ENCODE measurements around the gene CEMP1.

CEMP1 gene

DNA sequence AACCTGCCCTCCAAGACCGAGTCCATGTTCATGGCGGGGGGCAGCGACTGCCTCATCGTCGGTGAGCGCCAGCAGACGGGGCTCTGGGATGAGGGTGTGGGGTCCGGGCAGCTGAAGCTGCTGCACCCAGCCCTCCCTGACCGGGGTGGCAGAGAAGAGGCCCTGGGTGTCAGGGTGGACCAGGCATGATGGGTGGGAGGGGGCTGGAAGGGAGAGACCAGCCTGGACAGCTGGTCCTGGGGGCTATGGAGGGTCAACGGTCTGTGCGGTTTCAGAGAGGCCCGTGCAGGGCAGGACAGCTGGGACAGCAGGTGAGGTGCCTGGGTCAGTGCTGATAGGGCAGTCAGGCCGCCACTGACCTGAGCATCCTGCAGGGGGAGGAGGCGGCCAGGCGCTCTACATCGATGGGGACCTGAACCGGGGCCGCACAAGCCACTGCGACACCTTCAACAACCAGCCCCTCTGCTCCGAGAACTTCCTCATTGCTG lies 30.7 kb downstream of the CEMP1 start:
- DNase-seq: no peak

DNA sequence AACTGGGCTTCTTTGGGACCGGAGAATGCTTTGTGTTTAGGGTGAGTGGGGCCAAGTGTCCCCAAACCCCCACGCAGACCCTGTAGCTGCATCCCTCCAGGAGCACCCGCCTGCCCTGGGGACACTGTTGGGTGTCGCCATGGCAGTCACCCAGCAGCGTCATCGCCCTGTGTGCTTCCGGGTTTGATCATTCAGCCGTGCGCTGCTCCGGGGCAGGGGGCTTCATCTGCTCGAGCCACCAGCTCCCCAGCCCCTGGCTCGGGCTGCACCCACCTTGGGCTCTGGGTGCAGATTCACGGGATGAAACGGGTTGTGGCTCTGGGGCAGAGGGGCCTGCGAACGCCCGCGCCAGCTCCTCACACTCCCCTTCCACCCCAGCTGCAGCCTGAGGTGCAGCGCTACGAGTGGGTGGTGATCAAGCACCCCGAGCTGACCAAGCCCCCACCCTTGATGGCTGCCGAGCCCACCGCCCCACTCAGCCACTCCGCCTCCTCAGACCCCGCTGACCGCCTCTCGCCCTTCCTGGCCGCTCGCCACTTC lies 31.2 kb downstream of the CEMP1 start:
- DNase-seq: no peak

DNA sequence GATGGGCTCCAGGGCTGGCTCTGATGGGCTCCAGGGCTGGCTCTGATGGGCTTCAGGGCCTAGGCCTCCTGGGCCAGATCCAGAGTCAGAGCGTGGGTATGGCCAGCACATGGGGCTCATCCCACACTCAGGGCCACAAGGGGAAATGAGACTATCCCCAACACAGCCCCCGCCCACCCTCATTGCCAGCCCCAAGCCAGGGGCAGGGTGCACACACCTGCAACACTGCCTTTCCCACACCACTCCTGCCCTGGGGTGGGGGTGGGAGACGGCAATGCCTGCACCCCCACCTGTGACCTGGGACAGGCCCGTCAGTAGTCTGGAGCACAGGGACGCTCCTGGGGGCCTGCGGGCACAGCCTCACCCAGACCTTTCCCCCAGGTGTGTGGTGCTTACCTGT lies 31.8 kb downstream of the CEMP1 start:
- DNase-seq: no peak

DNA sequence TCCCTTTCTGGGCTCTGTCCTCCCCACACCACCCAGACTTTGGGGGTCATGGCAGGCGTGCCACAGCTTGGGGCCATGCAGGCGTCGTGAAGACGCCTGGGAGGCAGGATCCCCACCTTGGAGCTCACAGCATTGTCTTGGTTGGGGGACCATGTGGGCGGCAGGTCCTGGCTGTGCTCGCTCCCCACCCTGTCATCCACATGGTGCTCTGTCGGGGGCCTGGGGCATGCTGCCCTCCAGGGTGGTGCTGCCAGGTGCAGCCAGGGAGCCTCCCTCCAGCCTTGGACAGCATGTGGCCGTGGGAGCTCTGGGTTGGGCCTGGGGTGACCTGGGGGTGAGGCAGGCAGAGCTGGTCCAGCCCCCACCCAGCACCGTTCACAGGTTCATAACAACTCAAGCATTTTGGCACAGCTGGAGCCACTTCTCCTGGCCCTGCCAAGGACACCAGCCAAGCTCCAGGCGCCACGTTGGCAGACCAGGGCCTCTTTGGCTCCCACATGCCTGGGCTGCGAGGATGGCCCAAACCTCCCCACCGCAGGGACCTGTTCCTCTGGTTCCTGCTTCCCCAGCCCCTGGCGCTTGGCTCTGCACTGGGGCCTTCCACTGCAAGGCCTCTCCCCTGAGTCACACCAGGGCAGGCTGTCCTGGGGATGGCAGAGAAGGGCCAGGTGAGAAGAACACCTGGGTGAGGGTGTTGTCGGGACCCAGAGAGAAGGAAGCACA lies 32.5 kb downstream of the CEMP1 start:
- DNase-seq: no peak

DNA sequence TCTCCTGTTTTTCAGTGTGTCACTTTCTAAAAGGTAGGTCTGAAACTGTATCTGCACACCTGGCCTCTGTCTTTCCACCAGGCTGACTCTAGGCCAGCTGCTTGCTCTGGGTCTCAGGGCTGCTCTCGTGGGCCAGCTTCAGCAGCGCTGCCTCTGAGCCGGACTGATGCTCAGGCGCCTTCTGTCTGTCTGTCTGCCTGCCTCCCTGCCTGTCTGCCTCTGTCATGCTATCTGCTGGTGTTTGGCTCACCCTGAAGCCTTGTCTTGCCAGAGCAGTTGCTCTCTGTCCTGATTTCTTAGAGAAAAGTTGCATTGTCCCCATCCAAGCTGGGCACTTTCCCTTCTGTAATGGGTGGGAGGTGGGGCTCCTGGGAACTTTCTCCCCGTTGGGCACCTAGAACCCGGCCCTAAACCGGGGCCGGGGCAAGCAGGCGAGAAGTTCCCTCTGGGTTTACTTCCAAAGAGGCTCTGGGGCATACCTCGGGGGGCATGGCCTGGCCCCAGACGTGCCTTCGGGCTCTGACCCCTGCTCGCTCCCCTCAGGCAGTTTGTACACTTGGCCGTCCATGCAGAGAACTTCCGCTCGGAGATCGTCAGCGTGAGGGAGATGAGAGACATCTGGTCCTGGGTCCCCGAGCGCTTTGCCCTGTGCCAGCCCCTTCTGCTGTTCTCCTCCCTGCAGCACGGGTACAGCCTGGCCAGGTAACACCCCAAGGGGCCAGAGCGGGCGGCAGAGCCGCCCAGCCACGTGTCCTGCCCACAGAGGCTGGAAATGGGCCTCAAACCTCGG lies 33.3 kb downstream of the CEMP1 start:
- DNase-seq: no peak

DNA sequence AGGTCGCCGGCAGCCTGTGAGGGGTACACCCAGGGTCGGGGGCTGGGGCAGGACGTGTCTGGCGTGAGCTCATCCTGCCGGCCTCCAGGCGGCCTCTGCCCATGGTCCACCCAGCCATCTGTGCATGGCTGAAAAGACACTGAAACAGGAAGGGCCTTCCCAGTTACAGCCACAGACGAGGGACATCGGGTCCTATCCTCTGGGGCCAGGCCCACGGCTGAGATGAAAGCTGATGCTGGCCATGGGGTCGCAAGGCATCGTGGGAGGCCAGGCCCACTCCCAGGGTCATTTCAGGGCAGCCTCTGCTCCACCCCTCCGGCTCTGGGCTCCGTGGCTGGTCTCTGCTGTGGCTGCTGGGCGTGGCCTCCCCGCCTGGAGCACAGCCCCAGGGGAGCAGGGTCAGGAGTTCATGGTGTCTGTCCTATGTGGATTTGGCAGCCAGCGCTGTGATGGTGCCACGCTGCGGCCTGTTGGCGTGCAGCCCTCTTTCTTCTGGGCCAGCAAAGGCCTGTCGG lies 34.0 kb downstream of the CEMP1 start:
- DNase-seq: no peak

DNA sequence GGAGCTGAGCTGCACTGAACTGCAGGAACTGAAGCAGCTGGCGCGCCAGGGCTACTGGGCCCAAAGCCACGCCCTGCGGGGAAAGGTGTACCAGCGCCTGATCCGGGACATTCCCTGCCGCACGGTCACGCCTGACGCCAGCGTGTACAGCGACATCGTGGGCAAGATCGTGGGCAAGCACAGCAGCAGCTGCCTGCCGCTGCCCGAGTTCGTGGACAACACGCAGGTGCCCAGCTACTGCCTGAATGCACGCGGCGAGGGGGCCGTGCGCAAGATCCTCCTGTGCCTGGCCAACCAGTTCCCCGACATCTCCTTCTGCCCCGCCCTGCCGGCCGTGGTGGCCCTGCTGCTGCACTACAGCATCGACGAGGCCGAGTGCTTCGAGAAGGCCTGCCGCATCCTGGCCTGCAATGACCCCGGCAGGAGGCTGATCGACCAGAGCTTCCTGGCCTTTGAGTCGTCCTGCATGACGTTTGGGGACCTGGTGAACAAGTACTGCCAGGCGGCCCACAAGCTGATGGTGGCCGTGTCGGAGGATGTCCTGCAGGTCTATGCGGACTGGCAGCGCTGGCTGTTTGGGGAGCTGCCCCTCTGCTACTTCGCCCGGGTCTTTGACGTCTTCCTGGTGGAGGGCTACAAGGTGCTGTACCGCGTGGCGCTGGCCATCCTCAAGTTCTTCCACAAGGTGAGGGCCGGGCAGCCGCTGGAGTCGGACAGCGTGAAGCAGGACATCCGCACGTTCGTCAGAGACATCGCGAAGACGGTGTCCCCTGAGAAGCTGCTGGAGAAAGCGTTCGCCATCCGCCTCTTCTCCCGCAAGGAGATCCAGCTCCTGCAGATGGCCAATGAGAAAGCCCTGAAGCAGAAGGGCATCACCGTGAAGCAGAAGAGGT lies 34.7 kb downstream of the CEMP1 start:
- DNase-seq: no peak

DNA sequence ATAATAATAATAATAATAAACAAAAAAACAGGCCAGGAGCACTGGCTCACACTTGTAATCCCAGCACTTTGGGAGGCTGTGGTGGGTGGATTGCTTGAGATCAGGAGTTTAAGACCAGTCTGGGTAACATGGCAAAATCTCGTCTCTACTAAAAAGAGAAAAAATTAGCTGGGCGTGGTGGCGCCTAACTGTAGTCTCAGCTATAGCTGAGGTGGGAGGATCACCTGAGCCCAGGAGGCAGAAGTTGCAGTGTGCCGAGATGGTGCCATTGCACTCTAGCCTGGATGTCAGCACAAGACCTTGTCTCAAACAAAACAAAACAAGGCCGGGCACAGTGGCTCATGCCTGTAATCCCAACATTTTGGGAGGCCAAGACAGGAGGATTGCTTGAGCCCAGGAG lies 36.2 kb downstream of the CEMP1 start:
- no peak for DNase-seq

DNA sequence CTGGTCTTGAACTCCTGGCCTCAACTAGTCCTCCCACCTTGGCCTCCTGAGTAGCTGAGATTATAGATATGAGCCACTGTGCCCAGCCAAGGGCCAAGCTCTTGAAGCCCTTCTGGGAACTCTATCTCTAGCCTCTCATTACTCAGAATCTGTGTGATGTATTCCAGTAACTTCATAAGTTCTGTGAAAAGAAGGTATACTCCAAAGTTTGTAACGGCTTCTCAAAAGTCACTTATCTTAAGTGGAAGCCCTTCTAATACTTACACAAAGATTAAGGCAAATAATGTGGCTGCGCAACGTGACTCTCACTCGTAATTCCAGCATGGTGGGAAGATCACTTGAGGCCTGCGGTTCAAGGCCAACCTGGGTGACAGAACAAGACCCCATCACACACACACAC lies 36.6 kb downstream of the CEMP1 start:
- no peak for DNase-seq

DNA sequence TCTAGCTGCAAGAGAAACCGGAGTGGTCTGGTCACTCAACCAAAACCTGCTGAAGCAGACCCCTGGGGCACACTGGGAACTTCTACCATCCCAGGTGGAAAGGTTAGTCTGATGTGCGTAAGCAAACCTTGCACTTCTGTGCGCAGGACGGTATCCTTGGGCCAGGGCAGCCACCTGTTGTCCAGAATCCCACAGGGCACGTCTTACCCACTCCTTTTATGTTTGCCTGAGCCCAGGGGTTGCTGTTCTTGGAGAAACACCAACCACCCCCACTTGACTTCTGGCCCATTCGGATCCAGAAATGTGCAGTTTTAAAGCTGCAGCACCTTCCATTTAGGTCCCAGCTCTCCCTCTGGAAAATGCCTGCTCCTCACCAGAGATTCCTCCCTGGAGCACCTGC lies 37.6 kb downstream of the CEMP1 start:
- DNase-seq: no peak

DNA sequence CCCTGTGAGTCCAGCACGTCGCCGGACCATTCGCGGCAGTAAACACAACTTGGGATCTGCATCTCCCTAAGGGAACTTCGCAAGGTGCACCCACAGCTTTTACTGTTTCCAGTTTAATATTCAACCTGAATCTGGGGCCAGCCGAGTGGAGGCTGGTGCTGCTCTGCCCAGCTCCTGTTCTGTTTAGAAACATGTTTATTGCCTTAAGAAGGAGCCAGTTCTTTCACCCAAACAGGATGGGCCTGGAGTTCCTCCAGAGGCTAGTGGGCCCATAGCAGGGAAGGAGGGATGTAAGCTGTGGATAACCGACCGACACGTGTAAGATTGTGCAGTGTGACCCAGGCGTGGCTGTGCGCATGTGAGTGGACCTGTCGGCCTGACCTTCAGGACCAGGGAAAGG lies 38.9 kb downstream of the CEMP1 start:
- no peak for DNase-seq

DNA sequence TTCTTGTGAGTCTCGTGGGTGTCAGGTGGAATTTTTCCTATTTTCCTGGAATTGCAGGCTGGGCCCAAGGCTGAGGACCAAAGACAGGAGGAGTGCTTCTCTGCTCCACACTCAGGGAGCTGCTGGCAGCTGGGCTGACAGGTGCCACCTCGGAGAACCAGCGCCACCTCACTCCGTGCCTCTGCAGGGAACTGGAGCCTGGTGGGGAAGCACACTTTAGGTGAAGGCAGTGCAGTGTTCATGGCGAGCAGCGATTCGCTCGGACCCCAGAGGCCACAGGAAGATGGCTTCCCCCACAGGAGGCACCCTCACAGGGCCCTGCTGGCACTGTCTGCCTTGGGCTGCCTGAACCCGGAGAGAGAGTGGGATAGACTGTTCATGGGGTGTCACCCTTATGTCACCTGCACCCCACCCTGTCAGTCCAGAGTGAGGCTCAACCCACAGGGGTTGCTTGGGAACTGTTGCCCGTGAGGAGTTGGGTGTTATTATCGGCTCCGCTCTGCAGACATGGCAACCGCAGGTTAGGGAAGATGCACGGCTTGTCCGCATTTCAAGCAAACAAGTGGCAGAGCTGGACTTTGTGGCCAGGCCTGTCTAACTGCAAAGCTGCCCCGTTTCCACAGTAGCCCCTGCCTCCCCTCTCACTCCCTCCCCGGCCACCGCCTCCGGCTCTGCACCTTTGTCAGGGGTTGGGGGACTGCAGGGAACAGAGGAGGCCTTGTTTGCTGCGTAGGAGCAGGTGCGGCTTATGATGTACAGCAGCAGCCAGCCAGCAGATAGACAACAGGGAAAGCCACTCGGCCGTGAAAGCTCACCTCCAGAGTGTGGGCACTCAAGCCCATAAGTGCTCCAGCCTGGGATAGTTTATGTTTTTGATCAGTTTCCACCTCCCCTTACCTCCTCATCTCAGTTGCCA lies 40.8 kb downstream of the CEMP1 start:
- DNase-seq: no peak

DNA sequence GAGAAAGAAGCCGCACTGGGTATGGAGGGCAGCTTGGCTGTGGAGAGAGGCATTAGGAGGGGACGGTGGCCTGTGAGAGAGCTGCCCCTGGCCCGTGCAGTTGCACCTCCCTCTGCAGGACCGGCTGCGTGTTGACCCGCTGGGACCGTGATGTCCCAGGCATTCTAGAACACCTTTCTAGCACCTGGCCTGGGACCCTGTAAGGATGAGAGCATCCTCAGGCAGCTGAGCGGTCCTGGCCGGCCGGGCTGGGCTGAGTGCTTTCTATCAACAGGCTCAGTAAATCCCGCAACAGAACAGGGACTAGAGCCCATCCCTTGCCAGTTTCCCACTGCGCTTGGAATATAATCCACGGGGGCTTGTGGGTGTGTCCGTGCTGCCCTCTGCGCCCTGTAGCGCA lies 41.6 kb downstream of the CEMP1 start:
- no peak for DNase-seq

DNA sequence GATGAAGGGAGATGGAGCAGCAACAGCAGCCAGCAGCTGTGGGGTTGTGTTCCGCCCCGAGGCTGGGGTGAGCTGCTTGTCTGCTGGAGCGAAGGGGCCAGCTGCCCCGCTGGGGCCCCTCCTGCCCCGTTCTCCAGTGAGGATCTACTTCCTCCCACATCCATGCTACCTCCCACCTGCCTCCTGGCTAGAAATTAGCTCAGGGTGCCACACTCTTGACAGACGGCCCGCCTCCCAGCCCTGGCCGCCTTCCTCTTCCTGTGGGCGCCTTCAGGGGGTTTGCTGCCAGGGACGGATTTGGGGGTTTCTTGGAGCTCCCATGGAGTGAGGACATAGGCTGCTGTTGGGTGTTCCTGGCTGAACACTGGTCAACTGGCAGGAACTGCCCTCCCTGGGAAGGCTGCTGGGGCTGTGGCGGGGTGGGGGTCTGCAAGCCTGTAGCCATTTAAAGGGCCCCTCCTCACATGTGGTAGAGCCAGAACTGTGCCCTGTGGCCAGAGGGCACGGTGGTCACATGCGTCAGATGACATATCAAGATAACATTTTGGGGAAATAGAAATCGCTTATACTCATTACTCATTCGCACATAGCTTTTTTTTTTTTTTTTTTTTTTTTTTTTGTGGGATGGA lies 43.2 kb downstream of the CEMP1 start:
- DNase-seq: peak; percentile 76

DNA sequence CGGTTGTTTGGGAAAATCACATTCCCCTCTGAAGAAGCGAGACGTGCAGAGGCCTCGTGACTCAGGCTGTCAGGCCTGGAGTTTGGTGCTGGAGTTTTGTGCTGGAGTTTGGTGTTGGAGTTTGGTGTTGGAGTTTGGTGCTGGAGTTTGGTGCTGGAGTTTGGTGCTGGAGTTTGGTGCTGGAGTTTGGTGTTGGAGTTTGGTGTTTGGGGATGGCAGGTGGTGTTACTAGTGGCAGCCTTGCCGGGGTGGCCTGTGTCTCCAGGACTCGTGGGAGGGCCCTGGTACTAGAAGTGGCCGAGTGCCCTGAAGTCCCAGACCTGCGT lies 43.7 kb downstream of the CEMP1 start:
- DNase-seq: no peak

DNA sequence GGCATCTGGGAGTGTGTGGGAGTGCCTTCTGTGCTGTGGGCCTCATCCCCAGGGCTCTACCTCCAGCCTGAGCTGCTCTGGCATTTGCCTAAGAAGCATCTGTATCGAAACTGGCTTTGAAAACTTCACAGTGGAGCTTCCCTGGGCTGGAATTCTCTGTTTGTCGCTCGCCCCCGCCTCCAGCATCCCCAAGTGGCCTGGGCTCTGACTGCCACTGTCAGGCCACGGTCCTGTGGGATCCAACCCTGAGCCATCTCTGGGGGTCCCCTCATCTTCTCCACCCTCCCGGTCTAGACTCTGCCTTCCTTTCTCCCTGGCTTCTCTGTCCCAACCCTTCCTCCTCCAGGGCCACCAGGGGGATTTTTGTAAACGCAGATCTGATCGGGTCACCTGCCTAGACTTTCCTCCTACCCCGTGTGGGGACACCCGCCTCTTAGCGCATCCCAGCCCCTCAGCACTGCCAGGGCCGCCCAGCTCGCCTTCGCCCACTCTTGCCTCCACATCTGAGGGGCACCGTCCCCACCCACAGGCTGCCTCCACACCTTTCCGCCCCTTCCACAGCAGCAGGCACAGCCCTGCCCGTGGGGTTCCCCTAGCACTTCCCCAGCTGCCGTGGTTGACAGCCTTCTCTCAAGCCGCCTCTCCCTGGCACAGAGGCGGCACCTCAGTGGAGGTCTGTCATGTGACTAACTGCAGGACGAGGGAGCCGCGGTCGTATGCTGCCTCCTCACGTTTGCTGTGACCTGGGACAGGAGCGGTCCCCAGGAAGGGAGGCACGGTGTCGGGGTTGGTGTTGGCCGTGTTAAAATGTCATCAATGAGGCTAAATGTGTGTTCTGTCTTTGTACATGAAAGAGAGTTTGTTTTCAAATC lies 44.3 kb downstream of the CEMP1 start:
- peak; percentile 73 for DNase-seq

DNA sequence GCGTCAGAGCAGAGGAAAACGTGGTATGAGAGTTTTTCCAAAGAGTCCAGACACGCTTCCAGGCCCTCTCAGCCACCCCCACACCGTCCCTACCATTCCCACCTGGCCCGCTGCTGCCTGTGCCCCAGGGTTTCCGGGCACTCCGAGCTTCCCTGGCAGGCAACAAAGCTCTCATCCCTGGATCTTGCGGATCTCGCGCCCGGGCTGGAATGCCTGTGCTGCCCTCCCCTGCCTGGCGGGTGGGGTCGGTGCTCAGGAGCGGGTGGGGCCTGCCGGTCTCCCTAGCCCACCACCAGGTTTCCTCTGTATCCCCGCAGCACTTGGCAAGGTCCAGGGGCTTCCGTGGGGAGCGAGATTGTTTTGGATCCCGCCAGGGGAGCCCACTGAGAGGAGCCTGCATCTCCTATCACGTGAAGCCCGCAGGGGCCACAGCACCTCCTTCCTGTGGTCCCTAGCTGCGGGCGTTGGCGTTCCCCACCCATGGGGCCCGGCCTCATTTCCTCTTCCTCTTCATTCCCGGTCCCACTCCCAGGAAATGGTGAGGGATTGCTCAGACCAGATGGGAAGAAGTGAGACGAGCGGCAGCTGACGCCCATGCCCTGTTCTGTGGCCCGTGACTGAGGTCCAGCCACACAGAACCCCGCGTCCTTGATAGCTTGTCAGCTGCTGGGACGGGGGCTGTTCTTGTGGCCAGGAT lies 45.2 kb downstream of the CEMP1 start:
- no peak for DNase-seq

DNA sequence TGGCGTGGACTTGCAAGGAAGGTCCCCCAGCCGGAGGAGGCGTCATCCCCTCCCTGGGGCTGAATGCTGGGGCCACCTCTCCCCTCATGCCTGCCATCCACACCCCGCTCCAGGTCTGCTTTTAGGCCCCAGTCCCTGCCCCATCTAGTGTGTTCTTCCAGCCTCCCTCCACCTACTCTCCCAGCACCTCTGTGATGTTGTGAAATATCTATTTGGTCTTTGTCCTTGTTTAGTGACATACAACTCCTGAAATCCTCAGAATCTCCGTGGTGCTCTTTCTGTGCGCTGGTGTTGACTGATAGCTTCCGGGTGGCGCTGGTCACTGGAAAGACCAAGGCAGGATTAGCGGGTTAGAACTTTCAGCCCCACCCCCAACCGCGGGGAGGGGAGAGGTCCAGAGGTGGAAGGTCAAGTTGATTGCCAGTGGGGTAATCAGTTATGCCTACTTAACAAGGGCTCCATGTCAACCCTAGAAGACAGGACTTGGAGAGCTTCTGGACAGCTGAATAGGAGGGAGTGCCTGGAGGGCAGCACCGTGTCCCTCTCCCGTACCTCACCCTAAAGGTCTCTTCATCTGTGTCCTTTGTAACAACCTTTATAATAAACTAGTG lies 46.2 kb downstream of the CEMP1 start:
- DNase-seq: no peak
